HepG2 (cell line): ENCODE results near the gene NSD2. TPM values are rescaled to one million over a fixed set of nuclear protein-coding genes. Genes with fewer than 3 reads are reported as not detected.

ENCODE experiments used
- ARID5B ChIP-seq: IDR thresholded peaks from 2 replicates; pipeline ENCODE4 v1.4.0; 2020; ENCODE audit warnings: mild to moderate bottlenecking, missing genetic modification reagents
- ATAD3A ChIP-seq: sonication (generic); formaldehyde crosslinking; IDR thresholded peaks from 2 replicates; pipeline ENCODE4 v1.4.0; 2020; ENCODE audit warnings: missing genetic modification reagents
- CBFB ChIP-seq: sonication (generic); formaldehyde crosslinking; IDR thresholded peaks from 2 replicates; pipeline ENCODE4 v1.4.0; 2020; ENCODE audit warnings: missing genetic modification reagents
- MEIS2 ChIP-seq: sonication (generic); formaldehyde crosslinking; IDR thresholded peaks from 2 replicates; pipeline ENCODE4 v1.9.0; 2021; ENCODE audit warnings: mild to moderate bottlenecking, missing genetic modification reagents
- MYC ChIP-seq: sonication (generic); formaldehyde crosslinking; IDR thresholded peaks from 2 replicates; pipeline ENCODE4 v1.9.0; 2021; ENCODE audit warnings: missing genetic modification reagents, borderline replicate concordance
- PHF21A ChIP-seq: sonication (generic); formaldehyde crosslinking; IDR thresholded peaks from 2 replicates; pipeline ENCODE4 v1.5.0; 2020; ENCODE audit warnings: mild to moderate bottlenecking, missing genetic modification reagents
- PITX1 ChIP-seq: sonication (generic); formaldehyde crosslinking; IDR thresholded peaks from 2 replicates; pipeline ENCODE4 v1.5.1; 2020; ENCODE audit warnings: mild to moderate bottlenecking, missing genetic modification reagents
- PPARG ChIP-seq: conservative IDR thresholded peaks from 2 replicates; pipeline ENCODE4 v1.6.1; 2016; ENCODE audit warnings: missing biosample characterization, missing genetic modification reagents
- STAG1 ChIP-seq: sonication (generic); formaldehyde crosslinking; IDR thresholded peaks from 2 replicates; pipeline ENCODE4 v1.4.0; 2020; ENCODE audit warnings: missing genetic modification reagents
- THYN1 ChIP-seq: sonication (generic); formaldehyde crosslinking; IDR thresholded peaks from 2 replicates; pipeline ENCODE4 v1.8.1; 2023; ENCODE audit warnings: low read depth, mild to moderate bottlenecking, moderate library complexity, missing genetic modification reagents, borderline replicate concordance
- ZBTB7B ChIP-seq: sonication (generic); formaldehyde crosslinking; IDR thresholded peaks from 2 replicates; pipeline ENCODE4 v1.4.0; 2020; ENCODE audit warnings: missing genetic modification reagents
- ZFP62 ChIP-seq: sonication (generic); formaldehyde crosslinking; IDR thresholded peaks from 2 replicates; pipeline ENCODE4 v1.4.0; 2020; ENCODE audit warnings: missing genetic modification reagents
- ZNF101 ChIP-seq: sonication (generic); formaldehyde crosslinking; IDR thresholded peaks from 2 replicates; pipeline ENCODE4 v1.4.0; 2020; ENCODE audit warnings: mild to moderate bottlenecking, low read depth, missing genetic modification reagents, borderline replicate concordance
- ZNF280B ChIP-seq: sonication (generic); formaldehyde crosslinking; IDR thresholded peaks from 2 replicates; pipeline ENCODE4 v1.5.0; 2020; ENCODE audit warnings: missing genetic modification reagents, mild to moderate bottlenecking, borderline replicate concordance
- ZNF292 ChIP-seq: sonication (generic); formaldehyde crosslinking; IDR thresholded peaks from 2 replicates; pipeline ENCODE4 v1.8.1; 2022; ENCODE audit warnings: mild to moderate bottlenecking, low read depth, missing genetic modification reagents, borderline replicate concordance
- ZNF431 ChIP-seq: sonication (generic); formaldehyde crosslinking; IDR thresholded peaks from 2 replicates; pipeline ENCODE4 v1.9.0; 2022; ENCODE audit warnings: missing genetic modification reagents, low read depth, mild to moderate bottlenecking, borderline replicate concordance
- ZNF574 ChIP-seq: sonication (generic); formaldehyde crosslinking; IDR thresholded peaks from 2 replicates; pipeline ENCODE4 v1.4.0; 2020; ENCODE audit warnings: missing genetic modification reagents
- ZNF777 ChIP-seq: sonication (generic); formaldehyde crosslinking; IDR thresholded peaks from 2 replicates; pipeline ENCODE4 v1.4.0; 2020; ENCODE audit warnings: missing genetic modification reagents
- polyA plus RNA-seq, 8 experiments: library from polyadenylated mRNA; depleted of rRNA in 3 of 8; stranded (reverse) in 7 of 8; unstranded in 1 of 8; fragments of >200 nt; fragmentation: Illumina TruSeq in 4 of 8; extraction: Trizol in 4 of 8; gene quantifications; 2 replicates each; pipeline versions ENCODE4 v1.2.1 to v1.2.3, GENCODE V29; 2011 to 2016; ENCODE audit warnings: low read depth in 4 of 8, missing spikeins in 1 of 8, mixed read lengths in 1 of 8; ENCODE audit not compliant: insufficient read depth in 1 of 8
- total RNA-seq, 5 experiments: library from RNA; depleted of rRNA; stranded (reverse); fragments of >200 nt; fragmentation: Illumina TruSeq; extraction: Trizol; gene quantifications; 2 replicates each; pipeline ENCODE4 v1.2.3, GENCODE V29; 2016; ENCODE audit warnings: low read depth in 1 of 5

The NSD2 gene
- total and polyA plus RNA-seq, 2 of the 13 experiments (the other 11 are each of a cell fraction or from before 2014, with no cell fraction given): 22.0 to 65.9 TPM

- no peak for TF ChIP-seq THYN1 (CRISPR knock-in tag)
- TF ChIP-seq ATAD3A (CRISPR knock-in tag): no peak
- TF ChIP-seq ZNF101 (CRISPR knock-in tag): 0 out of 2 replicates have a peak, but pooled peaks have one; percentile 45
- peak; percentile 71 for TF ChIP-seq ZNF574 (CRISPR knock-in tag)
- TF ChIP-seq ZBTB7B (CRISPR knock-in tag): peak; percentile 79; the same call in 1 of the 2 replicates
- TF ChIP-seq MEIS2 (CRISPR knock-in tag): no peak; the same call in 1 of the 2 replicates
- TF ChIP-seq MYC (CRISPR knock-in tag): peak; percentile 87
- TF ChIP-seq STAG1 (CRISPR knock-in tag): 0 out of 2 replicates have a peak, but pooled peaks have one; percentile 6
- 0 out of 2 replicates have a peak, but pooled peaks have one; percentile 18 for TF ChIP-seq PPARG (CRISPR knock-in tag)
- TF ChIP-seq ARID5B: peak; percentile 1; the same call in 1 of the 2 replicates
- TF ChIP-seq ZNF280B: no peak; the same call in none of the 2 replicates
- TF ChIP-seq CBFB: peak; percentile 68
- peak; percentile 11; the same call in 1 of the 2 replicates for TF ChIP-seq PHF21A (CRISPR knock-in tag)
- TF ChIP-seq ZFP62 (CRISPR knock-in tag): no peak
- TF ChIP-seq ZNF777 (CRISPR knock-in tag): peak; percentile 96
- TF ChIP-seq ZNF292 (CRISPR knock-in tag): no peak
- TF ChIP-seq ZNF431 (CRISPR knock-in tag): no peak; the same call in 1 of the 2 replicates
- no peak; the same call in 1 of the 2 replicates for TF ChIP-seq PITX1 (CRISPR knock-in tag)
Observed at GRCh38 chr4:1870578-1871443, at the start of gene NSD2 (continued).
